Liver (tissue), 9 donors: Measurements from ENCODE around the gene C6orf89. TPM values are rescaled to one million over a fixed set of nuclear protein-coding genes. Genes with fewer than 3 reads are reported as not detected.

Source experiments
- DNase-seq: peaks from one replicate; pipeline ENCODE4 v3.0.0-alpha.2; 2017; ENCODE audit warnings: low spot score
- H3K27ac ChIP-seq, 2 donors: one replicate each; pipeline ENCODE4 v1.7.0; 2013; ENCODE audit warnings: inconsistent platforms in 2 of 2, low read length in 2 of 2, control low read depth in 1 of 2, low read depth in 1 of 2, mild to moderate bottlenecking in 1 of 2
- H3K27me3 ChIP-seq, 4 donors: one replicate each; pipeline versions ENCODE4 v1.6.1 to v1.7.0; 2013; ENCODE audit warnings: low read length in 3 of 4, inconsistent platforms in 1 of 4, mild to moderate bottlenecking in 1 of 4, moderate library complexity in 1 of 4; ENCODE audit not compliant: control insufficient read depth in 4 of 4, insufficient read depth in 4 of 4
- H3K36me3 ChIP-seq, 4 donors: one replicate each; pipeline versions ENCODE4 v1.6.1 to v1.7.0; 2013; ENCODE audit warnings: low read length in 3 of 4, mild to moderate bottlenecking in 3 of 4, low read depth in 1 of 4, moderate library complexity in 1 of 4; ENCODE audit not compliant: control insufficient read depth in 4 of 4, insufficient read depth in 3 of 4
- H3K4me1 ChIP-seq, 4 donors: one replicate each; pipeline versions ENCODE4 v1.6.1 to v1.7.0; 2013; ENCODE audit warnings: low read length in 3 of 4, mild to moderate bottlenecking in 3 of 4, moderate library complexity in 1 of 4; ENCODE audit not compliant: control insufficient read depth in 4 of 4, insufficient read depth in 4 of 4
- H3K4me3 ChIP-seq, 3 donors: one replicate each; pipeline versions ENCODE4 v1.6.1 to v1.7.0; 2013; ENCODE audit warnings: low read length in 3 of 3, control low read depth in 1 of 3, low read depth in 1 of 3, mild to moderate bottlenecking in 1 of 3
- H3K9ac ChIP-seq, 2 donors: one replicate each; pipeline ENCODE4 v1.7.0; 2013; ENCODE audit warnings: low read length in 2 of 2, mild to moderate bottlenecking in 2 of 2, moderate library complexity in 2 of 2, control low read depth in 1 of 2, low read depth in 1 of 2
- H3K9me3 ChIP-seq, 4 donors: one replicate each; pipeline versions ENCODE4 v1.6.1 to v1.7.0; 2013; ENCODE audit warnings: low read length in 3 of 4; ENCODE audit not compliant: control insufficient read depth in 4 of 4
- EGR1 ChIP-seq, 2 donors: IDR thresholded peaks; 2 replicates each; pipeline ENCODE4 v1.6.1; 2016 to 2018; ENCODE audit warnings: antibody characterized with exemption in 2 of 2, low read depth in 2 of 2
- FOXA1 ChIP-seq: IDR thresholded peaks from 2 replicates; pipeline ENCODE4 v1.6.1; 2016; ENCODE audit warnings: antibody characterized with exemption
- HNF4A ChIP-seq, 2 donors: conservative IDR thresholded peaks; 2 replicates each; pipeline ENCODE4 v1.6.1; 2016; ENCODE audit warnings: antibody characterized with exemption in 2 of 2, mild to moderate bottlenecking in 2 of 2
- NR2F2 ChIP-seq: IDR thresholded peaks from 2 replicates; pipeline ENCODE4 v1.6.1; 2016; ENCODE audit warnings: antibody characterized with exemption
- SP1 ChIP-seq: IDR thresholded peaks from 2 replicates; pipeline ENCODE4 v1.6.1; 2018; ENCODE audit warnings: antibody characterized with exemption, mild to moderate bottlenecking
- YY1 ChIP-seq: IDR thresholded peaks from 2 replicates; pipeline ENCODE4 v1.6.1; 2016; ENCODE audit warnings: antibody characterized with exemption, mild to moderate bottlenecking
- WGBS: extraction: QIAGEN DNeasy Blood & Tissue Kit; methylation state at CpG from one replicate; pipeline ENCODE4 v1.1.7; 2013; 5-methylcytosine and 5-hydroxymethylcytosine counted together
- polyA plus RNA-seq, 2 donors: library from polyadenylated mRNA; stranded (reverse) in 1 of 2; unstranded in 1 of 2; fragments of 200-250 nt in 1 of 2; fragments of >200 nt in 1 of 2; fragmentation: Nextera tagmentation in 1 of 2; extraction: Ambion mirVana in 1 of 2; gene quantifications; one replicate each; pipeline versions ENCODE4 v1.2.1 to v1.2.3, GENCODE V29; 2013 to 2015
- total RNA-seq, 2 donors: library from RNA; depleted of rRNA; stranded (reverse); fragments of >200 nt; gene quantifications; one replicate each; pipeline ENCODE4 v1.2.3, GENCODE V29; 2014
- TF ChIP-seq, protein P1 (sequence below): IDR thresholded peaks from 2 replicates; pipeline ENCODE4 v1.6.1; 2016; ENCODE audit warnings: antibody characterized with exemption
- TF ChIP-seq, protein P2 (sequence below): IDR thresholded peaks from 2 replicates; pipeline ENCODE4 v1.6.1; 2016; ENCODE audit warnings: antibody characterized with exemption
- TF ChIP-seq, protein P3 (sequence below): fragments of 150-350 bp; IDR thresholded peaks from 2 replicates; pipeline ENCODE4 v1.5.1; 2017; ENCODE audit warnings: improper control_type of control experiment, low read depth, low read length; ENCODE audit not compliant: missing input control
- TF ChIP-seq, protein P4 (sequence below): IDR thresholded peaks from 2 replicates; pipeline ENCODE4 v1.6.1; 2016; ENCODE audit warnings: antibody characterized with exemption, mild to moderate bottlenecking
- TF ChIP-seq, protein P5 (sequence below): IDR thresholded peaks from 2 replicates; pipeline ENCODE4 v1.6.1; 2016; ENCODE audit warnings: antibody characterized with exemption
- donor health status: healthy.
- donor health status: healthy.
- donor health status: healthy.
- donor health status: healthy.
- donor health status: healthy.

Gene C6orf89
- total and polyA plus RNA-seq, 4 donors: 14.0 to 27.2 (median 21.0) TPM

DNA sequence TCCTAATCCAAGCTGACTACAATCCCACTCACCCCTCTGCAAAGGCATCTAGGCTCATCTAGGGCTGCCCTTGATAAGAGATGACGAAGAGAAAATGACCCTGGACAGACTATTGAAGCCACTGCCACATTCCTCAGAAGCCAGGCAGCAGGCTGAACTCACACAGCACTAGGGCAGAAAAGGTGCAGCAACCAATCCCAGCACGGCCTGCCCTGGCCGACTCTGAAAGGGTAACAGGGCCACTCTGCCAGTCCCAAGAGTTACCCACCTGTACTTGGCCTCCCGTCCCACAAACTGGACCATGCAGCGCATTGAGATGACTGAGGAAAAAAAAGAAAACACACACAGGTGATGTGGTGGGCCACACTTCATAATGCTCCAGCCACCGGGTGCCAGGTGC, 91.2 kb downstream of the C6orf89 start:
- no peaks in the 10 kb centered on the region for H3K9me3 ChIP-seq
- H3K9ac ChIP-seq: no peak overlapping the region
- 96% methylated on average over 6 of the region's 6 CpGs for WGBS
- TF ChIP-seq, protein P1, sequence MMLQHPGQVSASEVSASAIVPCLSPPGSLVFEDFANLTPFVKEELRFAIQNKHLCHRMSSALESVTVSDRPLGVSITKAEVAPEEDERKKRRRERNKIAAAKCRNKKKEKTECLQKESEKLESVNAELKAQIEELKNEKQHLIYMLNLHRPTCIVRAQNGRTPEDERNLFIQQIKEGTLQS: no peak
- TF ChIP-seq, protein P2, sequence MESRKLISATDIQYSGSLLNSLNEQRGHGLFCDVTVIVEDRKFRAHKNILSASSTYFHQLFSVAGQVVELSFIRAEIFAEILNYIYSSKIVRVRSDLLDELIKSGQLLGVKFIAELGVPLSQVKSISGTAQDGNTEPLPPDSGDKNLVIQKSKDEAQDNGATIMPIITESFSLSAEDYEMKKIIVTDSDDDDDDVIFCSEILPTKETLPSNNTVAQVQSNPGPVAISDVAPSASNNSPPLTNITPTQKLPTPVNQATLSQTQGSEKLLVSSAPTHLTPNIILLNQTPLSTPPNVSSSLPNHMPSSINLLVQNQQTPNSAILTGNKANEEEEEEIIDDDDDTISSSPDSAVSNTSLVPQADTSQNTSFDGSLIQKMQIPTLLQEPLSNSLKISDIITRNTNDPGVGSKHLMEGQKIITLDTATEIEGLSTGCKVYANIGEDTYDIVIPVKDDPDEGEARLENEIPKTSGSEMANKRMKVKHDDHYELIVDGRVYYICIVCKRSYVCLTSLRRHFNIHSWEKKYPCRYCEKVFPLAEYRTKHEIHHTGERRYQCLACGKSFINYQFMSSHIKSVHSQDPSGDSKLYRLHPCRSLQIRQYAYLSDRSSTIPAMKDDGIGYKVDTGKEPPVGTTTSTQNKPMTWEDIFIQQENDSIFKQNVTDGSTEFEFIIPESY: no peak
- TF ChIP-seq, protein P3, sequence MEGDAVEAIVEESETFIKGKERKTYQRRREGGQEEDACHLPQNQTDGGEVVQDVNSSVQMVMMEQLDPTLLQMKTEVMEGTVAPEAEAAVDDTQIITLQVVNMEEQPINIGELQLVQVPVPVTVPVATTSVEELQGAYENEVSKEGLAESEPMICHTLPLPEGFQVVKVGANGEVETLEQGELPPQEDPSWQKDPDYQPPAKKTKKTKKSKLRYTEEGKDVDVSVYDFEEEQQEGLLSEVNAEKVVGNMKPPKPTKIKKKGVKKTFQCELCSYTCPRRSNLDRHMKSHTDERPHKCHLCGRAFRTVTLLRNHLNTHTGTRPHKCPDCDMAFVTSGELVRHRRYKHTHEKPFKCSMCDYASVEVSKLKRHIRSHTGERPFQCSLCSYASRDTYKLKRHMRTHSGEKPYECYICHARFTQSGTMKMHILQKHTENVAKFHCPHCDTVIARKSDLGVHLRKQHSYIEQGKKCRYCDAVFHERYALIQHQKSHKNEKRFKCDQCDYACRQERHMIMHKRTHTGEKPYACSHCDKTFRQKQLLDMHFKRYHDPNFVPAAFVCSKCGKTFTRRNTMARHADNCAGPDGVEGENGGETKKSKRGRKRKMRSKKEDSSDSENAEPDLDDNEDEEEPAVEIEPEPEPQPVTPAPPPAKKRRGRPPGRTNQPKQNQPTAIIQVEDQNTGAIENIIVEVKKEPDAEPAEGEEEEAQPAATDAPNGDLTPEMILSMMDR: no peak
- TF ChIP-seq FOXA1 (no peak), EGR1 (IDR thresholded peaks at IDR 0.05; ENCODE audit: low read depth in 2 of 2) (no peak), SP1 (no peak), HNF4A (conservative IDR thresholded peaks at IDR 0.05) (no peak), NR2F2 (no peak)
- TF ChIP-seq, protein P4, sequence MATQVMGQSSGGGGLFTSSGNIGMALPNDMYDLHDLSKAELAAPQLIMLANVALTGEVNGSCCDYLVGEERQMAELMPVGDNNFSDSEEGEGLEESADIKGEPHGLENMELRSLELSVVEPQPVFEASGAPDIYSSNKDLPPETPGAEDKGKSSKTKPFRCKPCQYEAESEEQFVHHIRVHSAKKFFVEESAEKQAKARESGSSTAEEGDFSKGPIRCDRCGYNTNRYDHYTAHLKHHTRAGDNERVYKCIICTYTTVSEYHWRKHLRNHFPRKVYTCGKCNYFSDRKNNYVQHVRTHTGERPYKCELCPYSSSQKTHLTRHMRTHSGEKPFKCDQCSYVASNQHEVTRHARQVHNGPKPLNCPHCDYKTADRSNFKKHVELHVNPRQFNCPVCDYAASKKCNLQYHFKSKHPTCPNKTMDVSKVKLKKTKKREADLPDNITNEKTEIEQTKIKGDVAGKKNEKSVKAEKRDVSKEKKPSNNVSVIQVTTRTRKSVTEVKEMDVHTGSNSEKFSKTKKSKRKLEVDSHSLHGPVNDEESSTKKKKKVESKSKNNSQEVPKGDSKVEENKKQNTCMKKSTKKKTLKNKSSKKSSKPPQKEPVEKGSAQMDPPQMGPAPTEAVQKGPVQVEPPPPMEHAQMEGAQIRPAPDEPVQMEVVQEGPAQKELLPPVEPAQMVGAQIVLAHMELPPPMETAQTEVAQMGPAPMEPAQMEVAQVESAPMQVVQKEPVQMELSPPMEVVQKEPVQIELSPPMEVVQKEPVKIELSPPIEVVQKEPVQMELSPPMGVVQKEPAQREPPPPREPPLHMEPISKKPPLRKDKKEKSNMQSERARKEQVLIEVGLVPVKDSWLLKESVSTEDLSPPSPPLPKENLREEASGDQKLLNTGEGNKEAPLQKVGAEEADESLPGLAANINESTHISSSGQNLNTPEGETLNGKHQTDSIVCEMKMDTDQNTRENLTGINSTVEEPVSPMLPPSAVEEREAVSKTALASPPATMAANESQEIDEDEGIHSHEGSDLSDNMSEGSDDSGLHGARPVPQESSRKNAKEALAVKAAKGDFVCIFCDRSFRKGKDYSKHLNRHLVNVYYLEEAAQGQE: no peak
- TF ChIP-seq, protein P5, sequence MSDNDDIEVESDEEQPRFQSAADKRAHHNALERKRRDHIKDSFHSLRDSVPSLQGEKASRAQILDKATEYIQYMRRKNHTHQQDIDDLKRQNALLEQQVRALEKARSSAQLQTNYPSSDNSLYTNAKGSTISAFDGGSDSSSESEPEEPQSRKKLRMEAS: no peak
- H3K36me3 ChIP-seq: peaks cover 25 to 67% (median 55%) of the 10 kb centered on the region in 4 donors
- H3K27me3 ChIP-seq: no peaks in the 10 kb centered on the region
- no peak overlapping the region for H3K4me3 ChIP-seq
- no peak for DNase-seq
- H3K4me1 ChIP-seq: peaks cover 0 to 5% (median 0%) of the 10 kb centered on the region in 4 donors
- H3K27ac ChIP-seq: no peak overlapping the region

DNA sequence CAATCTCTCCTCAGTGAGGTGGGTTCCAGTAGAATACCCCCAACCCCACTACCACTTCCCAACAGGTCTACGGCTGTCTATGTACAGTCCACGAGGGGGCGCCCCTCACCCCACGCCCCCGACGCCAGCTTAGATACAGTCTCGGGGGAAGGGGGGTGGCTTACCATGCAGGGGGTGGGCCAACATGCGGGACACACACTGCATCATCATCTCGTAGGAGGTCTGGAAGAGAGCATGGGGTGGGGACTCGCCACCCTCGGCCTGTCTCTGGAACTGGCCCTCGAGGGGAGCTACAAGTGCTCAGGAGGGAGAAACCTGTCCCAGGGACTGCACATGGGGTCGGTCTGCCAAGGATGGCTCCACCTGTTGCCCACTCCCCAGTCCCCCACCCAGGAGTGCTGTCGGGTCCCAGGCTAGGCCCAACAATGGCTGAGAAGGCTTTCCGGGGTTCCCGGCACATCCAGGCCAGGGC, 91.8 kb downstream of the C6orf89 start:
- Histone ChIP-seq H3K9ac (no peak overlapping the region), H3K9me3 (no peaks in the 10 kb centered on the region), H3K27ac (no peak overlapping the region), H3K4me3 (no peak overlapping the region), H3K36me3 (peaks cover 20 to 61% (median 50%) of the 10 kb centered on the region in 4 donors), H3K4me1 (peaks cover 0 to 5% (median 0%) of the 10 kb centered on the region in 4 donors), H3K27me3 (no peaks in the 10 kb centered on the region)
- no peak for TF ChIP-seq YY1
- TF ChIP-seq, protein P3: peak; percentile 20
- DNase-seq: no peak
- 86% methylated on average over 16 of the region's 16 CpGs for WGBS

Other genes starting within 250 kb of the C6orf89 start
- 10 to 100 TPM in 1 of 2 donors, 1 to 10 TPM in 1; 3.2 to 41.7 TPM for gene CDKN1A, start 207.2 kb upstream of the C6orf89 start, total RNA-seq
- 10 to 100 TPM; 15.9 to 25.2 TPM for gene CDKN1A, start 207.2 kb upstream of the C6orf89 start, polyA plus RNA-seq
- gene RAB44, start 188.1 kb upstream of the C6orf89 start, total RNA-seq: 1 to 10 TPM in 1 of 2 donors, under 1 TPM in 1; 0.08 to 1.3 TPM
- gene RAB44, start 188.1 kb upstream of the C6orf89 start, polyA plus RNA-seq: under 1 TPM in 1 of 2 donors, not detected in 1; 0.02 TPM
- under 1 TPM; 0.42 to 0.47 TPM for gene CPNE5, start 46.5 kb upstream of the C6orf89 start, total RNA-seq
- 1 to 10 TPM in 1 of 2 donors, under 1 TPM in 1; 0.24 to 1.1 TPM for gene CPNE5, start 46.5 kb upstream of the C6orf89 start, polyA plus RNA-seq
- gene PPIL1, start 11.1 kb upstream of the C6orf89 start, total RNA-seq: 10 to 100 TPM; 19.8 to 20.8 TPM
- 10 to 100 TPM; 15.8 to 23.9 TPM for gene PPIL1, start 11.1 kb upstream of the C6orf89 start, polyA plus RNA-seq
- under 1 TPM in 1 of 2 donors, not detected in 1; 0.25 TPM for gene PI16, start 68.8 kb downstream of the C6orf89 start, total RNA-seq
- under 1 TPM; 0.12 to 0.24 TPM for gene PI16, start 68.8 kb downstream of the C6orf89 start, polyA plus RNA-seq
- 10 to 100 TPM; 72.8 to 79.6 TPM for gene MTCH1, start 100.2 kb downstream of the C6orf89 start, total RNA-seq
- gene MTCH1, start 100.2 kb downstream of the C6orf89 start, polyA plus RNA-seq: 10 to 100 TPM; 61.5 to 75.4 TPM
- 10 to 100 TPM; 12.4 to 24.4 TPM for gene FGD2, start 119.7 kb downstream of the C6orf89 start, total RNA-seq
- 1 to 10 TPM; 4.6 to 5.8 TPM for gene FGD2, start 119.7 kb downstream of the C6orf89 start, polyA plus RNA-seq